ENCODE measurements around the gene PCK2. TPM values are rescaled to one million over a fixed set of nuclear protein-coding genes. Genes with fewer than 3 reads are reported as not detected.

The PCK2 gene
- total and polyA plus RNA-seq, 2 of the 13 experiments (the other 11 are each of a cell fraction or from before 2014, with no cell fraction given) = 129 to 272 TPM

DNA sequence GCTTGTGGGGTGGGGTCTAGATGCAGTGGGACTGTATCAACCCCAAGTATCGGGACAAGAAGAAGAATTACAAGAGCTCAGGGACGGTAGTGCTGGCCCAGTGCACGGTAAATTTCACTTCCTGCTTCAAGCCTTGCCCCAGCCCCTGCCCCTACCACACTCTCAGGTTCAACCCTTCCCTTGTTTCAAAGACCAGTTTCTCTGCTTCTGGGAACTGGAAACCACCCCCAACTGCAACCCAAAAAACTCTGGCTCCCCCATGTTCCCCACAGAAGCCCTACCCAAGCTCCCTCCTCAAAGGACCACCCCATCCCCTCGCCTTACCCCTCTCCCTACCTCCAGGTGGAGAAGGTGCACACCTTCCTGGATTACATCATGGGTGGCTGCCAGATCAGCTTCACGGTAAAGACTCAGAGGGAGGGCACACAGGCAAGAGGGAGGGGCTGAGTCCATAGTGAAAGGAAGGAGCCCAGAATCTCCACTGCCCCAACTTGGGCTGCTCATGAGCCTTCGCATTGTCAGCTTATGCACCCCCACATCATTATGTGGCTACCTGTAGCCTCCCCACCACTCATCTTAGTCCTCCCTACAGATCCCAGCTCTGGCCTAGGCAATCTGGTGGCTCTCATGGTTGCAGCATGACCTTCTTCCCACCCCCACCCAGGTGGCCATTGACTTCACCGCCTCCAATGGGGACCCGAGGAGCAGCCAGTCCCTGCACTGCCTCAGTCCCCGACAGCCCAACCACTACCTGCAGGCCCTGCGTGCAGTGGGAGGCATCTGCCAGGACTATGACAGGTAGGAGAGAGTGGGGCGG lies 18.4 kb upstream of the PCK2 start (continued):
- TF ChIP-seq E2F1 (CRISPR knock-in tag; IDR thresholded peaks at IDR 0.05) (no peak), CSRNP2 (CRISPR knock-in tag; conservative IDR thresholded peaks at IDR 0.05; ENCODE audit: low read depth) (no peak), SOX6 (IDR thresholded peaks at IDR 0.05) (no peak), SOX6 (CRISPR knock-in tag; IDR thresholded peaks at IDR 0.05) (no peak), ZNF124 (CRISPR knock-in tag; IDR thresholded peaks at IDR 0.05) (no peak), MIER2 (CRISPR knock-in tag; IDR thresholded peaks at IDR 0.05) (no peak), TRAFD1 (CRISPR knock-in tag; IDR thresholded peaks at IDR 0.05; ENCODE audit: borderline replicate concordance) (no peak), THYN1 (CRISPR knock-in tag; IDR thresholded peaks at IDR 0.05; ENCODE audit: borderline replicate concordance, low read depth) (no peak), ZNF639 (CRISPR knock-in tag; conservative IDR thresholded peaks at IDR 0.05) (no peak), ATF6 (CRISPR knock-in tag; conservative IDR thresholded peaks at IDR 0.05) (no peak), GPN1 (CRISPR knock-in tag; IDR thresholded peaks at IDR 0.05; ENCODE audit: borderline replicate concordance) (no peak), XBP1 (CRISPR knock-in tag; IDR thresholded peaks at IDR 0.05) (no peak), ZNF484 (CRISPR knock-in tag; IDR thresholded peaks at IDR 0.05; ENCODE audit: borderline replicate concordance, low read depth) (no peak), MXI1 (IDR thresholded peaks at IDR 0.05; ENCODE audit: borderline replicate concordance, low read depth, low read length) (no peak), ZFP90 (CRISPR knock-in tag; IDR thresholded peaks at IDR 0.05; ENCODE audit: borderline replicate concordance) (0 out of 2 replicates have a peak, but pooled peaks have one; percentile 18)
- TF ChIP-seq, protein P1, sequence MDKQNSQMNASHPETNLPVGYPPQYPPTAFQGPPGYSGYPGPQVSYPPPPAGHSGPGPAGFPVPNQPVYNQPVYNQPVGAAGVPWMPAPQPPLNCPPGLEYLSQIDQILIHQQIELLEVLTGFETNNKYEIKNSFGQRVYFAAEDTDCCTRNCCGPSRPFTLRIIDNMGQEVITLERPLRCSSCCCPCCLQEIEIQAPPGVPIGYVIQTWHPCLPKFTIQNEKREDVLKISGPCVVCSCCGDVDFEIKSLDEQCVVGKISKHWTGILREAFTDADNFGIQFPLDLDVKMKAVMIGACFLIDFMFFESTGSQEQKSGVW (CRISPR knock-in tag; IDR thresholded peaks at IDR 0.05; ENCODE audit: borderline replicate concordance) = no peak
